A549 (cell line): ENCODE measurements around the gene GNG8.

ENCODE experiments used
- JUN ChIP-seq, 2 experiments: fragments of >200 bp; sonication (Bioruptor Twin); formaldehyde crosslinking; IDR thresholded peaks; 2 replicates in 1 of 2; 3 replicates in 1 of 2; pipeline ENCODE4 v1.6.1; 2016 to 2017
- POLR2A ChIP-seq: IDR thresholded peaks from 2 replicates; pipeline ENCODE4 v1.6.1; 2012; ENCODE audit warnings: mild to moderate bottlenecking, low read length
- ZFP36 ChIP-seq: fragments of 450-650 bp; IDR thresholded peaks from 2 replicates; pipeline ENCODE4 v1.6.1; 2014; ENCODE audit warnings: borderline replicate concordance; ENCODE audit not compliant: partially characterized antibody
- TF ChIP-seq, protein P1 (sequence below): fragments of >200 bp; sonication (Bioruptor Twin); formaldehyde crosslinking; IDR thresholded peaks from 3 replicates; pipeline ENCODE4 v1.5.1; 2016
- TF ChIP-seq, protein P2 (sequence below): fragments of 200-600 bp; sonication (generic); IDR thresholded peaks from 2 replicates; pipeline ENCODE4 v1.6.1; 2016; ENCODE audit warnings: antibody characterized with exemption, mild to moderate bottlenecking, moderate library complexity

DNA sequence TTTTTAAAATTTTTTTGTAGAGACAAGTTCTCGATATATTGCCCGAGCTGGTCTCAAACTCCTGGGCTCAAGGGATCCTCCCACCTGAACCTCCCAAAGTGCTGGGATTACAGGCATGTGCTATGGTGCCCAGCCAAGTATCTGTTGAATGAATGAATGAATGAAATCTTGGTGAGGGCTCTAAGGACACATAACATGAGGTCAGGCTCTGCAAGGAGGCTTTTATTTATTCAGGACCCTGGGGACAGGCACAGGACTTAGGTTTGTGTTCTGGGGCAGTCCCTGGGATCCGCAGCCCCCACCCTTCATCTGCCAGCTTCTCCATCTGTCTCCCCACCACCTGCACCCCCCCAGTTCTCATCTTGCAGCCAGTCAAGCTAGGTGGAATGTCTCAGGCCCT, 15.7 kb downstream of the GNG8 start:
- TF ChIP-seq JUN (IDR thresholded peaks at IDR 0.05) (no peak), POLR2A (no peak), ZFP36 (no peak)
- TF ChIP-seq, protein P1, sequence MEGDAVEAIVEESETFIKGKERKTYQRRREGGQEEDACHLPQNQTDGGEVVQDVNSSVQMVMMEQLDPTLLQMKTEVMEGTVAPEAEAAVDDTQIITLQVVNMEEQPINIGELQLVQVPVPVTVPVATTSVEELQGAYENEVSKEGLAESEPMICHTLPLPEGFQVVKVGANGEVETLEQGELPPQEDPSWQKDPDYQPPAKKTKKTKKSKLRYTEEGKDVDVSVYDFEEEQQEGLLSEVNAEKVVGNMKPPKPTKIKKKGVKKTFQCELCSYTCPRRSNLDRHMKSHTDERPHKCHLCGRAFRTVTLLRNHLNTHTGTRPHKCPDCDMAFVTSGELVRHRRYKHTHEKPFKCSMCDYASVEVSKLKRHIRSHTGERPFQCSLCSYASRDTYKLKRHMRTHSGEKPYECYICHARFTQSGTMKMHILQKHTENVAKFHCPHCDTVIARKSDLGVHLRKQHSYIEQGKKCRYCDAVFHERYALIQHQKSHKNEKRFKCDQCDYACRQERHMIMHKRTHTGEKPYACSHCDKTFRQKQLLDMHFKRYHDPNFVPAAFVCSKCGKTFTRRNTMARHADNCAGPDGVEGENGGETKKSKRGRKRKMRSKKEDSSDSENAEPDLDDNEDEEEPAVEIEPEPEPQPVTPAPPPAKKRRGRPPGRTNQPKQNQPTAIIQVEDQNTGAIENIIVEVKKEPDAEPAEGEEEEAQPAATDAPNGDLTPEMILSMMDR, result no peak
- TF ChIP-seq, protein P2, sequence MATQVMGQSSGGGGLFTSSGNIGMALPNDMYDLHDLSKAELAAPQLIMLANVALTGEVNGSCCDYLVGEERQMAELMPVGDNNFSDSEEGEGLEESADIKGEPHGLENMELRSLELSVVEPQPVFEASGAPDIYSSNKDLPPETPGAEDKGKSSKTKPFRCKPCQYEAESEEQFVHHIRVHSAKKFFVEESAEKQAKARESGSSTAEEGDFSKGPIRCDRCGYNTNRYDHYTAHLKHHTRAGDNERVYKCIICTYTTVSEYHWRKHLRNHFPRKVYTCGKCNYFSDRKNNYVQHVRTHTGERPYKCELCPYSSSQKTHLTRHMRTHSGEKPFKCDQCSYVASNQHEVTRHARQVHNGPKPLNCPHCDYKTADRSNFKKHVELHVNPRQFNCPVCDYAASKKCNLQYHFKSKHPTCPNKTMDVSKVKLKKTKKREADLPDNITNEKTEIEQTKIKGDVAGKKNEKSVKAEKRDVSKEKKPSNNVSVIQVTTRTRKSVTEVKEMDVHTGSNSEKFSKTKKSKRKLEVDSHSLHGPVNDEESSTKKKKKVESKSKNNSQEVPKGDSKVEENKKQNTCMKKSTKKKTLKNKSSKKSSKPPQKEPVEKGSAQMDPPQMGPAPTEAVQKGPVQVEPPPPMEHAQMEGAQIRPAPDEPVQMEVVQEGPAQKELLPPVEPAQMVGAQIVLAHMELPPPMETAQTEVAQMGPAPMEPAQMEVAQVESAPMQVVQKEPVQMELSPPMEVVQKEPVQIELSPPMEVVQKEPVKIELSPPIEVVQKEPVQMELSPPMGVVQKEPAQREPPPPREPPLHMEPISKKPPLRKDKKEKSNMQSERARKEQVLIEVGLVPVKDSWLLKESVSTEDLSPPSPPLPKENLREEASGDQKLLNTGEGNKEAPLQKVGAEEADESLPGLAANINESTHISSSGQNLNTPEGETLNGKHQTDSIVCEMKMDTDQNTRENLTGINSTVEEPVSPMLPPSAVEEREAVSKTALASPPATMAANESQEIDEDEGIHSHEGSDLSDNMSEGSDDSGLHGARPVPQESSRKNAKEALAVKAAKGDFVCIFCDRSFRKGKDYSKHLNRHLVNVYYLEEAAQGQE, result no peak
